T-cell (primary cell): ENCODE data around the gene NPDC1. TPM values are rescaled to one million over a fixed set of nuclear protein-coding genes. Genes with fewer than 3 reads are reported as not detected.

Source experiments
- ATAC-seq, 4 experiments: fragments of 200-7000 bp in 3 of 4; fragments of 150-1000 bp in 1 of 4; cut with Tn5 transposase; replicated peaks in 1 of 4; 1 replicate in 3 of 4; 2 replicates in 1 of 4; pipeline ENCODE4 v1.10.0; 2021; ENCODE audit warnings: moderate library complexity in 3 of 4, mild to moderate bottlenecking in 2 of 4, moderate number of reproducible peaks in 1 of 4
- CTCF ChIA-PET, 2 donors: fragments of 300-600 bp; sonication (Branson Sonifier 250); formaldehyde crosslinking; loops; one replicate each; lab custom pipeline; 2022; ENCODE audit warnings: antibody characterized with exemption in 2 of 2; lab: Charles Lee
- POLR2A ChIA-PET, 2 donors: fragments of 300-600 bp; sonication (Branson Sonifier 250); formaldehyde crosslinking; loops; one replicate each; lab custom pipeline; 2022; ENCODE audit warnings: antibody characterized with exemption in 2 of 2; lab: Charles Lee
- DNase-seq, 35 experiments: peaks; one replicate each; pipeline versions ENCODE4 v3.0.0 to v3.0.0-alpha.2; 2013 to 2023
- H3K27ac ChIP-seq: one replicate; pipeline ENCODE4 v1.5.1; 2013; ENCODE audit warnings: low read length
- H3K27me3 ChIP-seq, 2 experiments: replicated peaks in 1 of 2; 1 replicate in 1 of 2; 2 replicates in 1 of 2; pipeline versions ENCODE4 v1.6.1 to v1.7.0; 2013; ENCODE audit warnings: low read length in 1 of 2, mixed read lengths in 1 of 2; ENCODE audit not compliant: control insufficient read depth in 2 of 2, insufficient read depth in 2 of 2; ENCODE audit errors: extremely low read depth in 1 of 2
- H3K36me3 ChIP-seq, 2 donors: 1 replicate in 1 of 2; 2 replicates in 1 of 2; pipeline versions ENCODE4 v1.6.1 to v1.7.0; 2013; ENCODE audit warnings: low read length in 1 of 2; ENCODE audit not compliant: control insufficient read depth in 2 of 2, insufficient read depth in 1 of 2; ENCODE audit errors: extremely low read depth in 1 of 2
- H3K4me1 ChIP-seq, 2 experiments: 1 replicate in 1 of 2; 2 replicates in 1 of 2; pipeline versions ENCODE4 v1.6.1 to v1.7.0; 2013; ENCODE audit warnings: low read length in 2 of 2, mixed read lengths in 1 of 2; ENCODE audit not compliant: insufficient read depth in 2 of 2, control insufficient read depth in 1 of 2; ENCODE audit errors: extremely low read depth in 1 of 2
- H3K4me3 ChIP-seq, 2 donors: 1 replicate in 1 of 2; 2 replicates in 1 of 2; pipeline versions ENCODE4 v1.5.1 to v1.7.0; 2013; ENCODE audit warnings: mild to moderate bottlenecking in 2 of 2, low read length in 1 of 2, moderate library complexity in 1 of 2; ENCODE audit not compliant: control insufficient read depth in 1 of 2; ENCODE audit errors: extremely low read depth in 1 of 2
- H3K9me3 ChIP-seq: 2 replicates; pipeline ENCODE4 v1.7.0; 2013
- H3K27ac Mint-ChIP-seq, 2 donors: one replicate each; pipeline ENCODE4 v1.8.0; 2020 to 2021; ENCODE audit warnings: mild to moderate bottlenecking in 2 of 2, mixed read lengths in 2 of 2
- H3K27me3 Mint-ChIP-seq, 2 donors: one replicate each; pipeline ENCODE4 v1.8.0; 2021 to 2022; ENCODE audit warnings: mixed read lengths in 2 of 2
- H3K36me3 Mint-ChIP-seq: one replicate; pipeline ENCODE4 v1.8.0; 2021; ENCODE audit warnings: mixed read lengths
- H3K4me1 Mint-ChIP-seq, 3 donors: one replicate each; pipeline ENCODE4 v1.8.0; 2020 to 2022; ENCODE audit warnings: mixed read lengths in 3 of 3, mild to moderate bottlenecking in 1 of 3
- H3K4me3 Mint-ChIP-seq, 3 donors: one replicate each; pipeline ENCODE4 v1.8.0; 2020 to 2022; ENCODE audit warnings: mild to moderate bottlenecking in 3 of 3, mixed read lengths in 3 of 3, moderate library complexity in 3 of 3
- H3K9me3 Mint-ChIP-seq, 3 donors: one replicate each; pipeline ENCODE4 v1.8.0; 2020 to 2022; ENCODE audit warnings: mixed read lengths in 3 of 3
- WGBS: methylation state at CpG from one replicate; pipeline ENCODE4 v1.1.5; 2013; ENCODE audit warnings: missing lambda C conversion rate; ENCODE audit not compliant: insufficient coverage; 5-methylcytosine and 5-hydroxymethylcytosine counted together
- total RNA-seq, 35 experiments: library from RNA in 6 of 35; stranded (reverse) in 6 of 35; fragments of 120-200 nt in 1 of 35; gene quantifications; one replicate each; pipeline versions ENCODE4 v1.2.1 to v1.2.4 and lab custom pipeline; 2013 to 2026

Gene NPDC1, protein sequence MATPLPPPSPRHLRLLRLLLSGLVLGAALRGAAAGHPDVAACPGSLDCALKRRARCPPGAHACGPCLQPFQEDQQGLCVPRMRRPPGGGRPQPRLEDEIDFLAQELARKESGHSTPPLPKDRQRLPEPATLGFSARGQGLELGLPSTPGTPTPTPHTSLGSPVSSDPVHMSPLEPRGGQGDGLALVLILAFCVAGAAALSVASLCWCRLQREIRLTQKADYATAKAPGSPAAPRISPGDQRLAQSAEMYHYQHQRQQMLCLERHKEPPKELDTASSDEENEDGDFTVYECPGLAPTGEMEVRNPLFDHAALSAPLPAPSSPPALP
- 10 to 100 TPM; 32.4 to 76.7 (median 57.0) TPM for total RNA-seq
- 16.1 TPM for total RNA-seq (2013)
- total RNA-seq (lab: John Stamatoyannopoulos, UW) = 3.0 to 60.7 (median 13.3) reads per million in 29 experiments

DNA sequence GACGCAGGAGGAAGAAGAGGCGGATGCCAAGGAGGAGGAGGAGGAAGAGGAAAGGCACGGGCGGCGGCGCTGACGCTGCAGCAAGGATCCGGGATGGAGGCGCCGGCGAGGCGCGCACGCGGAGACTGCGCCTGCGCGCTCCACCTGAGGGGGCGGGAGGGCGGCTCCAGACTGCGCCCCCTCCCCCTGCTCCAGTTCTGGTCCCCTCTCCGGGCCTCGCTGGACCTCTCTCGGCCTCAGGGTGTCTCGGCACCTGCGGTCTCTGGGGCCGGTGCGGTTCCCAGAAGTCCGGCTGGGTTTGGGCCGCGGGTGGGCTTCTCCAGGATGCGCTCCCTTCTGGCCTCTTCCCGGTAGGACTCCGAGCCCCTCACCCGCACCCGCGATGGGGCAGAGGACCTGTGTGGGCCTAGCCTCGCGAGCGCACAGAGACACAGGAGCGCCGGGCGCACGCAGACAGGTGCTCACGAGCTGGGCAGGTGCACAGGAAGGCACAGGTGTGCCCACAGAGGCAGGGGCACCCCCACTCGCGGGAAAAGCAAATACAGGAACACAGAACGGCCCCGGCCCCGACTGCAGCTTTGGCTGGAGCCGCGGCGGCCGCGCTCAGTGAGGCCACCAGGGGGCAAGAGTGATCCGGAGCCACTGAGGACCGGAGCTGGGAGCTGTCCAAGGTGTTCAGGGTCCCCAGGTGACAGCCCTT, at the start of gene NPDC1:
Gene NPDC1, minus strand, starts transcription at position 90 of the 700 bp plus-strand sequence. CDS start 188 bp downstream, outside the sequence.
- Mint-ChIP-seq H3K4me3 (peak within 1 kb of the TSS; percentile 63 to 81 (median 76)), H3K27ac (no peak within 1 kb of the TSS), H3K36me3 (no peaks in the 10 kb centered on the region), H3K9me3 (no peaks in the 10 kb centered on the region), H3K27me3 (peaks cover 6 to 54% of the 10 kb centered on the region in 2 donors), H3K4me1 (peaks cover 8 to 22% (median 20%) of the 10 kb centered on the region in 3 donors)
- Histone ChIP-seq H3K9me3 (no peaks in the 10 kb centered on the region), H3K27ac (no peak within 1 kb of the TSS), H3K27me3 (peaks cover 2 to 91% of the 10 kb centered on the region in 2 experiments), H3K4me1 (peaks cover 11 to 48% of the 10 kb centered on the region in 2 experiments), H3K36me3 (no peaks in the 10 kb centered on the region), H3K4me3 (peak within 1 kb of the TSS; percentile 50 to 55)
- peak; percentile 76 to 81 (median 78) for ATAC-seq
- ChIA-PET POLR2A (interaction anchor here in 1 of 2 donors (0.6 kb wide), 1 partner anchor 319 kb away, joined by 5 read pairs; no protein-coding TSS in a partner anchor), CTCF (interaction anchor here (0.6 to 1.4 kb wide), 20 partner anchors 11 to 248 kb away, joined by 3 to 9 read pairs (median 4); partner anchors contain the start of genes FUT7 (in 1 of the 2), RNF224 (in 1 of the 2), SAPCD2 (in 1 of the 2) and TUBB4B (in 1 of the 2))
- DNase-seq = peak; percentile 46 to 87 (median 71)
- WGBS = 1% methylated on average over 57 of the region's 57 CpGs

DNA sequence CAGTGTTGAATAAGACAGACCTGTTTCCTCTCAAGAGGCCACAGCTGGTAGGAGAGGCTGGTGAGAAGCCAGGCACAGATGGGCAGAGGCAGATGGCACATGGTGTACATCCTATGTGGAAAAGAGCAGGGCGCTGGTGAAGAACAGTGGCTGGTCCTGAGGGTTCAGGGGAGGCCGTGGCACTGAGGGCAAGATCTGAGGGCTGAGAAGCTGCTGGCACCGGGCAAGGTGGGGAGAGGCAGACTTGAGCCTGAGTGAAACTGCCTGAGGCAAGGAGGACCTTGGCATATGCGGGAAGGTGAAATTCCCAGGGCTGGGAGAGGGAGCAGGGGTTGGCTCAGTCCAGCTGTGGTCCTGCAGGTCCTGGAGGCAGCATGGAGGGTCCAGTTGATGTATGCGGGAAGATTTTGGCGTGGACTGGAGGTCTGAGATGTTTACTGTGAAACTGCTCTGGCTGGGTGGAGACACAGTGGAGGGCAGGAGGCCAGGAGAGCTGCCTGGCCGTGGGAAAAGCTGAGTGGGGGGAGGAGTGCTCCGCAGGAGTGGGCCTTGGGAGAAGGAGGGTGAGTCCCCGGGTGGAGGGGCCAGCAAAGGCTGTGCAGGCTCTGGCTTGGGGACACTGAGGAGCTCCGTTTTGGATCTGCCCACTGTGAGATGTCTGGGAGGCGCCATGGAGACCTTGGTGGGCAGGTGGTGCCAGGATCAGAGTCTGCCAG, 43.4 kb upstream of the NPDC1 start:
- Mint-ChIP-seq H3K9me3 (no peaks in the 10 kb centered on the region), H3K36me3 (peaks cover 20% of the 10 kb centered on the region), H3K27me3 (no peaks in the 10 kb centered on the region), H3K27ac (no peak overlapping the region), H3K4me3 (peak overlapping the region in 1 of 3 donors; percentile 17), H3K4me1 (peaks cover 28 to 43% (median 32%) of the 10 kb centered on the region in 3 donors)
- ChIA-PET CTCF (no interaction called here), POLR2A (no interaction called here)
- no peak overlapping the region for H3K4me3 ChIP-seq
- no peak overlapping the region for H3K27ac ChIP-seq
- DNase-seq = no peak
- peaks cover 13 to 31% of the 10 kb centered on the region in 2 experiments for H3K4me1 ChIP-seq
- peaks cover 7 to 39% of the 10 kb centered on the region in 2 donors for H3K36me3 ChIP-seq
- no peak for ATAC-seq
- H3K9me3 ChIP-seq = no peaks in the 10 kb centered on the region
- 95% methylated on average over 11 of the region's 11 CpGs for WGBS
- peaks cover 0 to 3% of the 10 kb centered on the region in 2 experiments for H3K27me3 ChIP-seq

DNA sequence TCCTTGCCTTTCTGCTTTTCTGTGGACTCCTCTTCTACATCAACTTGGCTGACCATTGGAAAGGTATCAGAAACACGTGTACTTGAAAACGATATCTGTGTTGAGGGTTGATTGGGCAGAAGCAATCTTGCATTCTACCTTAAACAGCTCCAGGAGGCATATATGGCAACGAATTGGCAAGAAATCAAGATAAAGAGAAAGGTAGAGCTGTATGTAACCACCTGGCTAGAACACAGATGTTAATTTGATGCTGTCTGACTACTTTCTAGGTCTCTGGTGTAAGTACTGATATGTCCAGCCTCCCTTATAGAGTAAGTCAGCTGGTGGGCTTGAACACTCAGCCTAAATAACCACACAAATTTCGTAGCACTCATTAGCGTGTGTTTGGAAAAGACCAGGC, 42.1 kb upstream of the NPDC1 start:
- no CpG with 5 or more reads among the region's 5 CpGs for WGBS
- H3K27ac Mint-ChIP-seq = peak overlapping the region; percentile 85 to 92
- POLR2A ChIA-PET = no interaction called here
- H3K9me3 Mint-ChIP-seq = no peaks in the 10 kb centered on the region
- H3K9me3 ChIP-seq = no peaks in the 10 kb centered on the region
- H3K27me3 Mint-ChIP-seq = no peaks in the 10 kb centered on the region
- peaks cover 7 to 39% of the 10 kb centered on the region in 2 donors for H3K36me3 ChIP-seq
- no peak for ATAC-seq
- no peak overlapping the region for H3K4me3 ChIP-seq
- DNase-seq = no peak
- peak overlapping the region; percentile 79 to 89 (median 82) for H3K4me3 Mint-ChIP-seq
- no peak overlapping the region for H3K27ac ChIP-seq
- H3K36me3 Mint-ChIP-seq = peaks cover 18% of the 10 kb centered on the region
- H3K4me1 Mint-ChIP-seq = peaks cover 28 to 43% (median 32%) of the 10 kb centered on the region in 3 donors
- peaks cover 0 to 3% of the 10 kb centered on the region in 2 experiments for H3K27me3 ChIP-seq
- CTCF ChIA-PET = interaction anchor here in 1 of 2 donors (0.6 to 0.7 kb wide), 2 partner anchors 46 to 214 kb away, joined by 3 to 4 read pairs; partner anchors contain the start of gene NRARP
- H3K4me1 ChIP-seq = peaks cover 13 to 31% of the 10 kb centered on the region in 2 experiments

DNA sequence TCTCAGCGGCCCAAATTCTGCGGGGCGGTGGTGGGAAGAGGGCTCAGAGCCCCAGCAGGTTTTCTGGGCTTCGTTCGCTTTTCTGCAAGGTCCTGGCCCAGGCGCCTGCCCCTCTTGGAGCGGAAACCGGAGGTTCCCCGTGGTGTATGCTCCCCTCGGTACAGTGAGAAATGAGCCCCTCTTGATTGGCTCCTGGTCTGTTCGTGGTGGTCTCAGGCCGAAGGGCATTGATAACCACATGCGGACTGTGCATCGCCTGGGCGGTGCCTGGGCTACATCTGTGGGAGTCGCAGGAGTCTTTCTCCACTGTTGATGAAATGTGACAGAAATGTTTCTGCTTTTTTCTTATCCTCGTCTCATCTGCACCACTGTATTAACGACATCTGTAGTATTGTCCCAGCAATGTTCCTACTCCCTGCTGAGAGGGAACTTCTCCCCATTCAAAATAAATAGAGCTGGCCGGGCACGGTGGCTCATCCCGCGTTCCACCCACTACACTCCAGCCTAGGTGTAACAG, 41.5 kb upstream of the NPDC1 start:
- Mint-ChIP-seq H3K27ac (peak overlapping the region; percentile 85 to 92), H3K9me3 (no peaks in the 10 kb centered on the region), H3K27me3 (no peaks in the 10 kb centered on the region), H3K4me3 (peak overlapping the region; percentile 79 to 89 (median 82)), H3K4me1 (peaks cover 28 to 42% (median 32%) of the 10 kb centered on the region in 3 donors), H3K36me3 (peaks cover 12% of the 10 kb centered on the region)
- Histone ChIP-seq H3K4me3 (peak overlapping the region; percentile 26 to 67), H3K27ac (peak overlapping the region; percentile 78), H3K27me3 (peaks cover 0 to 3% of the 10 kb centered on the region in 2 experiments), H3K9me3 (no peaks in the 10 kb centered on the region), H3K4me1 (peaks cover 13 to 31% of the 10 kb centered on the region in 2 experiments), H3K36me3 (peaks cover 7 to 34% of the 10 kb centered on the region in 2 donors)
- DNase-seq (peak in 2 of 35 experiments; percentile 19 to 29), ATAC-seq (peak in 2 of 4 experiments; percentile 1 to 2)
- WGBS = 18% methylated on average over 17 of the region's 22 CpGs
- ChIA-PET POLR2A (interaction anchor here in 1 of 2 donors (0.6 to 1.5 kb wide), 6 partner anchors 8 to 287 kb away, joined by 3 to 12 read pairs (median 6); partner anchors contain the start of genes TPRN and TUBB4B), CTCF (interaction anchor here in 1 of 2 donors (1.0 to 1.8 kb wide), 5 partner anchors 9 to 149 kb away, joined by 3 to 42 read pairs (median 4); partner anchors contain the start of gene SAPCD2)

DNA sequence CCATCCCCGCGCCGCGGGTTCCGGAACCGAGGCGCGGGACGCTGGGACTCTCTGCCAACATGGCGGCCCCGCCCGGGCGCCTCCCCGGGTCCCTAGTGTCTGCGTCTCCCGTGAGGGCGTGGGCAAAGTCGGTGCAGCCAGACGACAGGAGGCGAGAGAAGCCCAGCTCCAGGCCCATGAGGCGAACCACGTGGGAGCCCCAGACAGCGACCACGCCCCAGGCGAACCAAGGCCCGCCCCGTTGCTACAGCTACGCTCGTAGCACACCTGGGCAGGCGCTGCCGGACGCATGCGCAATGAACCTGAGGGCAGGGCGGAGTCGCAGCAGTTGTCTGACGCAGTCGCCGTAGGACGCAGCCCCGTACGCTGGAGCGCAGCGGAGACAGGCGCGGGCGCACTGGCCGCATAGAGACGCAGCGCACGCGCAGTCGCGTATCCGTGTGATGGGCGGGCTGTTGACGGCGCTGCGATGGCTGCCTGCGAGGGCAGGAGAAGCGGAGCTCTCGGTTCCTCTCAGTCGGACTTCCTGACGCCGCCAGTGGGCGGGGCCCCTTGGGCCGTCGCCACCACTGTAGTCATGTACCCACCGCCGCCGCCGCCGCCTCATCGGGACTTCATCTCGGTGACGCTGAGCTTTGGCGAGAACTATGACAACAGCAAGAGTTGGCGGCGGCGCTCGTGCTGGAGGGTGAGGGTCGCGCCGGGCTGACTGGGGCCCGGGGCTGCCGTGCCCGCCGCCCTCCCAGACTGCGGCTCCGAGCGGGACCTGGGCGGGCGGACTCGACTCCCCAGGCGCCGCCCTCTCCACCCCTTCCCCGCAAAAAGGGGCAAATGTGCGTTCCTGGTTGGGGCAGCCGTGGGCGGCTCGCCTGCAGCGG, 40.8 kb upstream of the NPDC1 start, which contains the start of gene MAN1B1:
Gene MAN1B1, plus strand, starts transcription at position 455 of the 878 bp plus-strand sequence. Its CDS starts 15 bp downstream, at position 470.
- Mint-ChIP-seq H3K36me3 (peaks cover 12% of the 10 kb centered on the region), H3K4me1 (peaks cover 28 to 40% (median 32%) of the 10 kb centered on the region in 3 donors), H3K27me3 (no peaks in the 10 kb centered on the region), H3K4me3 (peak within 1 kb of the TSS; percentile 79 to 93 (median 89)), H3K9me3 (no peaks in the 10 kb centered on the region), H3K27ac (peak within 1 kb of the TSS; percentile 88 to 94)
- ChIA-PET CTCF (interaction anchor here (0.6 to 1.8 kb wide), 12 partner anchors 9 to 185 kb away, joined by 3 to 42 read pairs (median 3); partner anchors contain the start of genes ABCA2 (in 1 of the 2), SAPCD2 (in 1 of the 2) and TUBB4B (in 1 of the 2)), POLR2A (interaction anchor here (0.6 to 1.5 kb wide), 10 partner anchors 9 to 287 kb away, joined by 3 to 12 read pairs (median 4); partner anchors contain the start of genes SAPCD2 (in 1 of the 2), TPRN (in 1 of the 2) and TUBB4B (in 1 of the 2))
- WGBS = under 1% methylated on average over 99 of the region's 101 CpGs
- Histone ChIP-seq H3K27me3 (peaks cover 0 to 3% of the 10 kb centered on the region in 2 experiments), H3K4me3 (peak within 1 kb of the TSS; percentile 67 to 75), H3K36me3 (peaks cover 7 to 27% of the 10 kb centered on the region in 2 donors), H3K27ac (peak within 1 kb of the TSS; percentile 78), H3K9me3 (no peaks in the 10 kb centered on the region), H3K4me1 (peaks cover 13 to 31% of the 10 kb centered on the region in 2 experiments)
- ATAC-seq = peak; percentile 85 to 90 (median 86)
- DNase-seq = peak; percentile 93 to 100 (median 99)
